ENCODE results near the gene HDHD3. TPM values are rescaled to one million over a fixed set of nuclear protein-coding genes. Genes with fewer than 3 reads are reported as not detected.

Gene HDHD3
- total RNA-seq, 2 donors from 2014 or later: 17.6 to 30.1 TPM

DNA sequence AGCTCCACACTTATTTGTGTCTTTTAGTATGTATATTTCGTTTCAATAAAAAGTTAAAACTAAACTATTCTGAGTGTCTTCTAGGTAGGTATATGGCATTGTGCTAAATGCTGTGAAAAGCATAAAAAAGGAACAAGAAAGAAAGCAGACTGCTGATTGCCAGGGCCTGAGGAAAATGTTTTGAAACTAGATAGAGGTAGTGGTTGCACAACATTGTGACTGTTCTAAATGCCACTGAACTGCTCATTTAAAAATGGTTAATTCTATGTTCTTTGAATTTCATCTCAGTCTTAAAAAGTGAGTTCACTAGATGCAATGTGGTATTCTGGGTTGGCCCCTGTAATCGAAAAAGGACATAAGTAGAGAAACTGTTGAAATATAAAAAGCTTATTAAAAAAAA is 26.9 kb upstream of the HDHD3 start:
- no peak for ATAC-seq (ENCODE audit: insufficient number of reproducible peaks, low FRiP score, low read depth)
- Histone ChIP-seq H3K27ac (no peak overlapping the region), H3K4me3 (no peak overlapping the region)

DNA sequence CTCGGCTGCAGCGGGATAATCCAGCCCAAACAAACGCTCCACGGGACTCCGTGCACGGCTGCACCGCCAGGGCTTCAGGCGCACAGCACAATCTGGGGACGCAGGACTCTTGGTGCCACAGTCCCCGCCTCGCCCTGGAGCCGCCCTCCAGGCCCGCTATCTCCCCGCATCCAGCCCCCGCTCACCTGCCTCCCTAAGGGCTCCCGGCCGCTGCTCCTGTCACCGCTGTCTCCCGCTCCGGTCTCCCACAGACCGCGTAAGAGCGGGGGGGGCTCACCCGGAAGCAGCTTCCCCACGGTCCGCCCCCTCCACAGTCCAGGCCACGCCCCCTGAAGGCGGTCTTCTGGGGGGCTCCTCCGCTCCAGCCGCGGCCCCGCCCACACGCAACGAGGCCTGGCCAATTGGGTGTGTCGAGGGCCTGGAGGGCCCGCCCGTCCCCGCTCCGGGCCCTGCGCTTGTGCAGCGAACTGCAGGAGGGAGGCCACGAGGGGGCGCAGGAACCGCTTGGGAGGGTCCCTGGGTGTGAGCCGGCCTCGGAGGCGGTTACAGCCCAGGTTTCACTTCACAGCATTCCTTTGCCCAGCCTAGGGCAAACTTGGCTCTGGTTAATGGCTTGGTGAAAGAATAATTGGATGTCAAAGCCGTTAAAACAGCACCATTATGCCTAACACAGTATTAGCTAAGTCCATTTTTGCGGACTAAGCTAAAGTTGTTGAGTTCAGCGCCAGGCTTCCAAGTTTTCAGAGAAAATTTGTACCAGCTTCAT is 24.4 kb upstream of the HDHD3 start, which contains the start of gene ALAD:
ALAD (minus strand) TSS at position 258 of the 766 bp plus-strand sequence. CDS start 7,725 bp downstream, outside the sequence.
- TF ChIP-seq, protein P1, sequence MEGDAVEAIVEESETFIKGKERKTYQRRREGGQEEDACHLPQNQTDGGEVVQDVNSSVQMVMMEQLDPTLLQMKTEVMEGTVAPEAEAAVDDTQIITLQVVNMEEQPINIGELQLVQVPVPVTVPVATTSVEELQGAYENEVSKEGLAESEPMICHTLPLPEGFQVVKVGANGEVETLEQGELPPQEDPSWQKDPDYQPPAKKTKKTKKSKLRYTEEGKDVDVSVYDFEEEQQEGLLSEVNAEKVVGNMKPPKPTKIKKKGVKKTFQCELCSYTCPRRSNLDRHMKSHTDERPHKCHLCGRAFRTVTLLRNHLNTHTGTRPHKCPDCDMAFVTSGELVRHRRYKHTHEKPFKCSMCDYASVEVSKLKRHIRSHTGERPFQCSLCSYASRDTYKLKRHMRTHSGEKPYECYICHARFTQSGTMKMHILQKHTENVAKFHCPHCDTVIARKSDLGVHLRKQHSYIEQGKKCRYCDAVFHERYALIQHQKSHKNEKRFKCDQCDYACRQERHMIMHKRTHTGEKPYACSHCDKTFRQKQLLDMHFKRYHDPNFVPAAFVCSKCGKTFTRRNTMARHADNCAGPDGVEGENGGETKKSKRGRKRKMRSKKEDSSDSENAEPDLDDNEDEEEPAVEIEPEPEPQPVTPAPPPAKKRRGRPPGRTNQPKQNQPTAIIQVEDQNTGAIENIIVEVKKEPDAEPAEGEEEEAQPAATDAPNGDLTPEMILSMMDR (IDR thresholded peaks at IDR 0.05): peak; percentile 89

More for the DNA sequence above, 26.9 kb upstream of the HDHD3 start:
- Histone ChIP-seq H3K27me3 (replicated peaks; ENCODE audit: insufficient read depth) (no peaks in the 10 kb centered on the region), H3K9me3 (no peaks in the 10 kb centered on the region), H3K4me1 (ENCODE audit: control insufficient read depth in 1 of 2, low read depth in 2 of 2) (peaks cover 3 to 26% of the 10 kb centered on the region in 2 donors), H3K36me3 (peaks cover 5% of the 10 kb centered on the region)
- TF ChIP-seq, protein P1 (IDR thresholded peaks at IDR 0.05): no peak
- no peak for DNase-seq (ENCODE audit: low spot score)

GRCh38 chr9:113399646-113400200 is 22.9 kb upstream of the HDHD3 start:
- H3K4me3 ChIP-seq: no peak overlapping the region
- H3K27ac ChIP-seq: peak overlapping the region in 1 of 2 donors; percentile 18
- DNase-seq (ENCODE audit: low spot score): no peak

More for the DNA sequence above, 24.4 kb upstream of the HDHD3 start, which contains the start of gene ALAD:
- Histone ChIP-seq H3K4me1 (ENCODE audit: control insufficient read depth in 1 of 2, low read depth in 2 of 2) (peaks cover 3 to 21% of the 10 kb centered on the region in 2 donors), H3K36me3 (no peaks in the 10 kb centered on the region), H3K4me3 (peak within 1 kb of the TSS; percentile 84), H3K27ac (peak within 1 kb of the TSS; percentile 69 to 72), H3K27me3 (replicated peaks; ENCODE audit: insufficient read depth) (no peaks in the 10 kb centered on the region), H3K9me3 (no peaks in the 10 kb centered on the region)
- DNase-seq (ENCODE audit: low spot score) (peak; percentile 90), ATAC-seq (ENCODE audit: insufficient number of reproducible peaks, low FRiP score, low read depth) (peak; percentile 98)

DNA sequence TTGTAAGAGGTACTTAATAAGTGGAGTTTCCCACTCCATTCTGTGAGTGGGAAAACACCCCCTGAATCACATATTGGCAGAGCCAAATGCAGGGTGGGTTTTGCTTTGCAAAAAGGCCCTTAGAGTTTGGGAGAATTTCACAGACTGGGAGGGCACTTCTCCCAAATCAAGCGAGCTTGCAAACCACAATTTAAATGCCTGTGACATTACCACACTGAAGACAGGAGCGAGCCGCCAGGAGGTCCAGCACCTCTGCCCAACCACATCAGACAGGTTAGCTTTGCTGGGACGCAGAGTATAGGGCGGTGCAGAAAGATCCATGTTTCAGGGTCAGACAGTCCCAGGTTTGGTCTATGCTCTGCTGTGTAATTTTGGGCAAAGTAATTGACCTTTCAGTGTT is 22.0 kb upstream of the HDHD3 start:
- Histone ChIP-seq H3K9me3 (no peaks in the 10 kb centered on the region), H3K4me3 (no peak overlapping the region), H3K27ac (peak overlapping the region in 1 of 2 donors; percentile 37), H3K27me3 (replicated peaks; ENCODE audit: insufficient read depth) (no peaks in the 10 kb centered on the region), H3K36me3 (no peaks in the 10 kb centered on the region), H3K4me1 (ENCODE audit: control insufficient read depth in 1 of 2, low read depth in 2 of 2) (peaks cover 3 to 21% of the 10 kb centered on the region in 2 donors)
- TF ChIP-seq, protein P1 (IDR thresholded peaks at IDR 0.05): no peak
- no peak for ATAC-seq (ENCODE audit: insufficient number of reproducible peaks, low FRiP score, low read depth)
- DNase-seq (ENCODE audit: low spot score): no peak

More at GRCh38 chr9:113399646-113400200, 22.9 kb upstream of the HDHD3 start:
- TF ChIP-seq, protein P1 (IDR thresholded peaks at IDR 0.05): no peak
- ATAC-seq (ENCODE audit: insufficient number of reproducible peaks, low FRiP score, low read depth): no peak
- Histone ChIP-seq H3K27me3 (replicated peaks; ENCODE audit: insufficient read depth) (no peaks in the 10 kb centered on the region), H3K36me3 (no peaks in the 10 kb centered on the region), H3K9me3 (no peaks in the 10 kb centered on the region), H3K4me1 (ENCODE audit: control insufficient read depth in 1 of 2, low read depth in 2 of 2) (peaks cover 3 to 21% of the 10 kb centered on the region in 2 donors)

DNA sequence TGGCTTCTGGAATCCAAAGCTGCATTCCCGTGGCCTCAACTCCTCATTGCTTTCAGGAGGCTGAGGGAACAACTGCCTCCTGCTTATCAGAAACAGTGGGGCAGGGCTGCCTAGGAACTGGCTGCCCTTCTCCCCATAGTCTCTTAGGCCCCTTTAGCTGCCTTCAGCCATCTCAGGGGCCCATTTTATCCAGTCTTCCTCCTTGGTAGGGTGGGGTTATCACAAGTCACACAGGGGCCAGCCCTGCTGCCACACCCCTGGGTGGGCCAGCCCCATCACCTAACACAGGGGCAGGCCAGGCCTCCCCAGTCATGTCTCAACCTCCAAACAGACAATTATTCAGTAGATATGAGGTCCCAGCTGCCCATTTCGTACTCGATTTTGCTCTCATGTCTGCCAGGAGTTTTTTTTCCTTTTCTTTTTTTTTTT is 20.4 kb upstream of the HDHD3 start:
- Histone ChIP-seq H3K36me3 (peaks cover 4% of the 10 kb centered on the region), H3K27ac (no peak overlapping the region), H3K4me1 (ENCODE audit: control insufficient read depth in 1 of 2, low read depth in 2 of 2) (peaks cover 3 to 21% of the 10 kb centered on the region in 2 donors), H3K9me3 (no peaks in the 10 kb centered on the region), H3K4me3 (no peak overlapping the region), H3K27me3 (replicated peaks; ENCODE audit: insufficient read depth) (no peaks in the 10 kb centered on the region)
- ATAC-seq (ENCODE audit: insufficient number of reproducible peaks, low FRiP score, low read depth) (no peak), DNase-seq (ENCODE audit: low spot score) (no peak)
- TF ChIP-seq, protein P1 (IDR thresholded peaks at IDR 0.05): no peak

Measured in thoracic aorta (tissue), 2 donors.